ENCODE data around the gene SLC2A13. TPM values are rescaled to one million over a fixed set of nuclear protein-coding genes. Genes with fewer than 3 reads are reported as not detected.

Gene SLC2A13
- total and polyA plus RNA-seq, 10 of the 15 experiments (the other 5 are each of a cell fraction or from before 2014, with no cell fraction given), result 0.05 to 3.7 (median 0.25) TPM

DNA sequence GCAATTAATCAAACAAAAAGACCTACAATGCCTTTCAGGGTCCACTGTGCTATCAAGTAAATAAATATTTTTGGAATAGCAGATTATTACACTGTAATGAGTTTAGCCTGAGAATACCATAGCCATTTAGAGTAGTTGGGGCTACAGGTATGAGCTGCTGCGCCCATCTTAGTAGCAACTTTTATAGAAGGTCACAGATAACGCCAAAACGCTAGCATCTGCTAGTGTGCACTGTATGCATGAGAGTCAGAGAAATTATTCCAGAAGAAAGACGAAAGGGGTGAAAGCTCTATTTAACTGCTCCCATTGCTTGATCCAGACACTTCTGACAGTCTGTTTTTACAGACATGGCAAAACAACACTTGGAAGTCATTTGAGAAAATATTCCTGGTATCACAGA is 48.5 kb upstream of the SLC2A13 start:
- CTCF ChIA-PET, result interaction anchor here (0.6 to 3.7 kb wide), 13 partner anchors 37 to 220 kb away, joined by 3 to 15 read pairs (median 4); partner anchors contain the start of gene LRRK2
- ATAC-seq, result no peak
- Histone ChIP-seq H4K20me1 (ENCODE audit: control insufficient read depth, insufficient read depth) (no peaks in the 10 kb centered on the region; the same call in 1 of the 2 replicates), H3K9me3 (replicated peaks; ENCODE audit: control insufficient read depth, insufficient read depth, low read length) (no peaks in the 10 kb centered on the region), H3K4me2 (ENCODE audit: control insufficient read depth, insufficient read depth) (no peak overlapping the region), H3K79me2 (ENCODE audit: control insufficient read depth, insufficient read depth, low read length) (no peaks in the 10 kb centered on the region), H3K4me3 (no peak overlapping the region), H3K27me3 (replicated peaks in 1 of 2; ENCODE audit: control insufficient read depth in 2 of 2, insufficient read depth in 2 of 2, low read length in 1 of 2) (no peaks in the 10 kb centered on the region), H3K36me3 (ENCODE audit: control insufficient read depth in 2 of 2, insufficient read depth in 2 of 2, low read length in 1 of 2) (no peaks in the 10 kb centered on the region), H3K9ac (ENCODE audit: control insufficient read depth, insufficient read depth, low read length) (no peak overlapping the region), H3K4me1 (ENCODE audit: control insufficient read depth, insufficient read depth, low read length) (peaks cover 10% of the 10 kb centered on the region), H2AFZ (ENCODE audit: control insufficient read depth, low read depth, low read length) (no peak overlapping the region), H3K27ac (ENCODE audit: control insufficient read depth, insufficient read depth) (no peak overlapping the region)
- BruUV-seq (replicated peaks), result no TSS peak
- 74% methylated on average over 4 of the region's 4 CpGs for WGBS (ENCODE audit: insufficient coverage, insufficient replicate concordance, low lambda C conversion rate, missing lambda C conversion rate)
- TF ChIP-seq CEBPB (IDR thresholded peaks at IDR 0.05; ENCODE audit: borderline replicate concordance in 1 of 2, low read depth in 2 of 2, low read length in 2 of 2), result no peak
- intact Hi-C loops (cut with micrococcal nuclease; ENCODE audit: unreplicated experiment), result loop anchor here (5.0 kb wide), 1 partner anchor 223 kb away; no protein-coding TSS in a partner anchor
- RAD21 ChIA-PET (ENCODE audit: unreplicated experiment), result interaction anchor here (1.0 to 8.7 kb wide), 10 partner anchors 10 to 160 kb away, joined by 3 to 72 read pairs (median 5); no protein-coding TSS in a partner anchor
- SMC1A ChIA-PET (ENCODE audit: uncharacterized antibody, unreplicated experiment), result interaction anchor here (0.6 to 7.0 kb wide), 21 partner anchors 10 to 220 kb away, joined by 3 to 66 read pairs (median 6); partner anchors contain the start of gene LRRK2
- in situ Hi-C loops (cut with MboI), result loop anchor here (5.0 kb wide), 1 partner anchor 158 kb away; no protein-coding TSS in a partner anchor
- no peak for DNase-seq (ENCODE audit: low read depth, low spot score)
- POLR2A ChIA-PET, result interaction anchor here (1.0 kb wide), 1 partner anchor 73 kb away, joined by 3 read pairs; no protein-coding TSS in a partner anchor
- FAIRE-seq, result no peak

DNA sequence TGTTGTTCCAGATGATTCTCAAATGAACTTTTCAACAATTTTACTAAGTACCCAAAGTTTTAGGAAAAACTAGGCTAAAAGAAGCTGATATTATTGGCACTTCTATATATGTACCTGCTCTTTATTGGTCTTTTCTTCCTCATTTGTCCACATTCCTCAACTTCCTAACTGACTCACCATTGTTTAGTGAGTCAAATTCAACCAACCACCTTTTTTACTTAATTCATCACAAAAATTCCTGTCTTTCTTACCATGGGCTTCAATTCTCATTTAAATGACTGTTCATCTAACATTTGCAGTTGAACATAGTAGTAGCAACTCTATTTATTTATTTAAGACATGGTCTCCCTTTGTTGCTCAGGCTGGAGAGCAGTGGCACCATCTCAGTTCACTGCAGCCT is 47.6 kb upstream of the SLC2A13 start:
- TF ChIP-seq ETV6 (conservative IDR thresholded peaks at IDR 0.05 in 1 of 2, IDR thresholded peaks at IDR 0.05 in 1 of 2; ENCODE audit: borderline replicate concordance in 1 of 2, low read depth in 1 of 2) (no peak), SUZ12 (IDR thresholded peaks at IDR 0.05; ENCODE audit: unreplicated experiment) (no peak), CBFB (IDR thresholded peaks at IDR 0.05; ENCODE audit: low read depth) (no peak), STAT3 (IDR thresholded peaks at IDR 0.05; ENCODE audit: low read depth, low read length) (no peak), FOXK2 (IDR thresholded peaks at IDR 0.05) (no peak)
- FAIRE-seq (no peak), ATAC-seq (0 out of 3 replicates have a peak, but pooled peaks have one; percentile 9), DNase-seq (ENCODE audit: low read depth, low spot score) (no peak)
- SMC1A ChIA-PET (ENCODE audit: uncharacterized antibody, unreplicated experiment), result interaction anchor here (0.7 to 7.0 kb wide), 18 partner anchors 14 to 221 kb away, joined by 3 to 66 read pairs (median 4); partner anchors contain the start of gene LRRK2
- no peaks in the 10 kb centered on the region for H3K36me3 ChIP-seq (ENCODE audit: control insufficient read depth in 2 of 2, insufficient read depth in 2 of 2, low read length in 1 of 2)
- no peak overlapping the region for H3K27ac ChIP-seq (ENCODE audit: control insufficient read depth, insufficient read depth)
- no peak overlapping the region for H3K4me3 ChIP-seq
- H3K4me1 ChIP-seq (ENCODE audit: control insufficient read depth, insufficient read depth, low read length), result peaks cover 2% of the 10 kb centered on the region; the same call in 1 of the 2 replicates
- no peak overlapping the region for H3K4me2 ChIP-seq (ENCODE audit: control insufficient read depth, insufficient read depth)
- no peak overlapping the region for H2AFZ ChIP-seq (ENCODE audit: control insufficient read depth, low read depth, low read length)
- CTCF ChIA-PET, result interaction anchor here (0.8 to 3.7 kb wide), 13 partner anchors 9 to 173 kb away, joined by 3 to 15 read pairs (median 4); no protein-coding TSS in a partner anchor
- H3K27me3 ChIP-seq (replicated peaks in 1 of 2; ENCODE audit: control insufficient read depth in 2 of 2, insufficient read depth in 2 of 2, low read length in 1 of 2), result no peaks in the 10 kb centered on the region
- RAD21 ChIA-PET (ENCODE audit: unreplicated experiment), result interaction anchor here (0.8 to 8.7 kb wide), 8 partner anchors 11 to 161 kb away, joined by 3 to 72 read pairs (median 4); partner anchors contain the start of gene LRRK2
- H3K9ac ChIP-seq (ENCODE audit: control insufficient read depth, insufficient read depth, low read length), result no peak overlapping the region
- H3K9me3 ChIP-seq (replicated peaks; ENCODE audit: control insufficient read depth, insufficient read depth, low read length), result no peaks in the 10 kb centered on the region
- in situ Hi-C loops (cut with MboI) (loop anchor here (5.0 kb wide), 1 partner anchor 159 kb away; no protein-coding TSS in a partner anchor), intact Hi-C loops (cut with micrococcal nuclease; ENCODE audit: unreplicated experiment) (loop anchor here (1.0 to 5.0 kb wide), 3 partner anchors 73 to 224 kb away; no protein-coding TSS in a partner anchor)
- no peaks in the 10 kb centered on the region for H3K79me2 ChIP-seq (ENCODE audit: control insufficient read depth, insufficient read depth, low read length)
- BruUV-seq (replicated peaks), result no TSS peak
- POLR2A ChIA-PET, result interaction anchor here (0.6 kb wide), 1 partner anchor 71 kb away, joined by 3 read pairs; the partner anchor contains the start of gene LRRK2
- H4K20me1 ChIP-seq (ENCODE audit: control insufficient read depth, insufficient read depth), result no peaks in the 10 kb centered on the region; the same call in 1 of the 2 replicates

All from GM12878 (cell line).